Hepatocyte (in vitro differentiated cells): ENCODE measurements around the gene CGB3. TPM values are rescaled to one million over a fixed set of nuclear protein-coding genes. Genes with fewer than 3 reads are reported as not detected.

Source experiments
- DNase-seq: peaks from one replicate; pipeline ENCODE4 v3.0.0-alpha.2; 2016; ENCODE audit warnings: low spot score
- H2AFZ ChIP-seq: fragments of 200-600 bp; sonication (generic); 2 replicates; pipeline ENCODE4 v1.6.0; 2016; ENCODE audit warnings: antibody characterized with exemption, mild to moderate bottlenecking
- H3K27ac ChIP-seq: fragments of 200-600 bp; sonication (generic); 2 replicates; pipeline ENCODE4 v1.5.1; 2016; ENCODE audit warnings: mild to moderate bottlenecking
- H3K27me3 ChIP-seq: fragments of 200-600 bp; sonication (generic); 2 replicates; pipeline ENCODE4 v1.6.1; 2016
- H3K36me3 ChIP-seq: fragments of 200-600 bp; sonication (generic); replicated peaks from 2 replicates; pipeline ENCODE4 v1.5.1; 2016; ENCODE audit warnings: low read depth; ENCODE audit not compliant: insufficient read depth
- H3K4me1 ChIP-seq: fragments of 200-600 bp; sonication (generic); 2 replicates; pipeline ENCODE4 v1.5.1; 2016; ENCODE audit warnings: mild to moderate bottlenecking, moderate library complexity; ENCODE audit not compliant: insufficient read depth
- H3K4me2 ChIP-seq: fragments of 200-600 bp; sonication (generic); 2 replicates; pipeline ENCODE4 v1.6.0; 2016
- H3K4me3 ChIP-seq: fragments of 200-600 bp; sonication (generic); 2 replicates; pipeline ENCODE4 v1.5.1; 2016; ENCODE audit warnings: mild to moderate bottlenecking
- H3K79me2 ChIP-seq: fragments of 200-600 bp; sonication (generic); 2 replicates; pipeline ENCODE4 v1.6.0; 2017; ENCODE audit warnings: mild to moderate bottlenecking
- H3K9me2 ChIP-seq: fragments of 200-600 bp; sonication (generic); replicated peaks from 2 replicates; pipeline ENCODE4 v1.6.0; 2017; ENCODE audit warnings: mild to moderate bottlenecking; ENCODE audit not compliant: insufficient read depth
- H3K9me3 ChIP-seq: fragments of 200-600 bp; sonication (generic); 2 replicates; pipeline ENCODE4 v1.5.1; 2016; ENCODE audit warnings: low read depth, mild to moderate bottlenecking
- H4K20me1 ChIP-seq: fragments of 200-600 bp; sonication (generic); 2 replicates; pipeline ENCODE4 v1.6.0; 2016; ENCODE audit warnings: mild to moderate bottlenecking; ENCODE audit not compliant: insufficient read depth, poor library complexity, severe bottlenecking
- CTCF ChIP-seq: fragments of 200-600 bp; sonication (generic); IDR thresholded peaks from 2 replicates; pipeline ENCODE4 v1.5.1; 2016; ENCODE audit warnings: antibody characterized with exemption, mild to moderate bottlenecking; ENCODE audit not compliant: poor library complexity
- EZH2 ChIP-seq: fragments of 200-600 bp; sonication (generic); IDR thresholded peaks from 2 replicates; pipeline ENCODE4 v1.6.1; 2016; ENCODE audit warnings: antibody characterized with exemption, mild to moderate bottlenecking, borderline replicate concordance
- EZH2phosphoT487 ChIP-seq: fragments of 200-600 bp; sonication (generic); IDR thresholded peaks from one replicate; pipeline ENCODE4 v1.6.1; 2018; ENCODE audit warnings: antibody characterized with exemption, mild to moderate bottlenecking, low read depth, moderate library complexity; ENCODE audit not compliant: unreplicated experiment, severe bottlenecking
- WGBS: methylation state at CpG from one replicate; pipeline ENCODE4 v1.1.6; 2016; ENCODE audit warnings: low lambda C conversion rate; ENCODE audit errors: missing lambda C conversion rate; 5-methylcytosine and 5-hydroxymethylcytosine counted together
- polyA plus RNA-seq: library from polyadenylated mRNA; unstranded; fragments of >200 nt; fragmentation: Nextera tagmentation; extraction: Ambion mirVana; gene quantifications from 2 replicates; pipeline ENCODE4 v1.2.1, GENCODE V29; 2016
- total RNA-seq: library from RNA; depleted of rRNA; stranded (reverse); fragments of >200 nt; gene quantifications from 2 replicates; pipeline ENCODE4 v1.2.3, GENCODE V29; 2014

Gene CGB3
- total and polyA plus RNA-seq, 2 experiments from 2014 or later = 1.1 TPM; not detected in 1

GRCh38 chr19:48990400-48990799 lies 33.7 kb downstream of the CGB3 start:
- H3K9me3 ChIP-seq = no peaks in the 10 kb centered on the region
- H3K79me2 ChIP-seq = peaks cover 45% of the 10 kb centered on the region
- WGBS = 93% methylated on average over 4 of the region's 4 CpGs
- peaks cover 18% of the 10 kb centered on the region for H3K4me1 ChIP-seq
- no peak overlapping the region for H3K4me2 ChIP-seq
- no peak overlapping the region for H2AFZ ChIP-seq
- DNase-seq = no peak
- no peaks in the 10 kb centered on the region for H3K27me3 ChIP-seq
- peaks cover 4% of the 10 kb centered on the region for H4K20me1 ChIP-seq
- no peak overlapping the region for H3K27ac ChIP-seq
- no peaks in the 10 kb centered on the region for H3K9me2 ChIP-seq
- no peak overlapping the region for H3K4me3 ChIP-seq
- TF ChIP-seq EZH2 (no peak), CTCF (no peak), EZH2phosphoT487 (no peak)
- no peaks in the 10 kb centered on the region for H3K36me3 ChIP-seq

GRCh38 chr19:48989701-48990291 lies 34.3 kb downstream of the CGB3 start:
- Histone ChIP-seq H3K9me3 (no peaks in the 10 kb centered on the region), H3K79me2 (peaks cover 39% of the 10 kb centered on the region), H3K4me3 (no peak overlapping the region), H3K4me2 (no peak overlapping the region), H3K9me2 (no peaks in the 10 kb centered on the region), H4K20me1 (peaks cover 4% of the 10 kb centered on the region), H3K36me3 (no peaks in the 10 kb centered on the region), H2AFZ (no peak overlapping the region), H3K4me1 (peaks cover 17% of the 10 kb centered on the region), H3K27ac (no peak overlapping the region), H3K27me3 (no peaks in the 10 kb centered on the region)
- 92% methylated on average over 15 of the region's 17 CpGs for WGBS
- TF ChIP-seq CTCF (no peak), EZH2 (no peak)
- DNase-seq = no peak

GRCh38 chr19:48988860-48989259 lies 35.3 kb downstream of the CGB3 start:
- no peaks in the 10 kb centered on the region for H3K9me2 ChIP-seq
- H3K79me2 ChIP-seq = peaks cover 31% of the 10 kb centered on the region
- no peak for DNase-seq
- 95% methylated on average over 9 of the region's 9 CpGs for WGBS
- H3K9me3 ChIP-seq = no peaks in the 10 kb centered on the region
- no peaks in the 10 kb centered on the region for H3K36me3 ChIP-seq
- H3K27ac ChIP-seq = no peak overlapping the region
- H3K4me3 ChIP-seq = no peak overlapping the region
- no peak overlapping the region for H2AFZ ChIP-seq
- H4K20me1 ChIP-seq = peaks cover 4% of the 10 kb centered on the region
- no peak overlapping the region for H3K4me2 ChIP-seq
- peaks cover 11% of the 10 kb centered on the region for H3K4me1 ChIP-seq
- no peaks in the 10 kb centered on the region for H3K27me3 ChIP-seq
- TF ChIP-seq CTCF (no peak), EZH2 (no peak), EZH2phosphoT487 (no peak)
